Neural progenitor cell (in vitro differentiated cells): ENCODE results near the gene SOX5. TPM values are rescaled to one million over a fixed set of nuclear protein-coding genes. Genes with fewer than 3 reads are reported as not detected.

Source experiments
- DNase-seq: peaks from one replicate; pipeline ENCODE4 v3.0.0-alpha.2; 2016; ENCODE audit warnings: low spot score
- H2AFZ ChIP-seq: fragments of 200-600 bp; sonication (generic); replicated peaks from 2 replicates; pipeline ENCODE4 v1.6.1; 2016; ENCODE audit warnings: antibody characterized with exemption
- H3F3A ChIP-seq: fragments of 200-600 bp; sonication (generic); 2 replicates; pipeline ENCODE4 v1.6.1; 2016; ENCODE audit warnings: antibody characterized with exemption, low read depth
- H3K27ac ChIP-seq: fragments of 200-600 bp; sonication (generic); 2 replicates; pipeline ENCODE4 v1.5.1; 2016; ENCODE audit warnings: mild to moderate bottlenecking
- H3K27me3 ChIP-seq: fragments of 200-600 bp; sonication (generic); 2 replicates; pipeline ENCODE4 v1.6.1; 2016; ENCODE audit warnings: mild to moderate bottlenecking, moderate library complexity
- H3K36me3 ChIP-seq: fragments of 200-600 bp; sonication (generic); 2 replicates; pipeline ENCODE4 v1.5.1; 2016
- H3K4me1 ChIP-seq: fragments of 200-600 bp; sonication (generic); 2 replicates; pipeline ENCODE4 v1.6.1; 2016; ENCODE audit warnings: mixed run types
- H3K4me2 ChIP-seq: fragments of 200-600 bp; sonication (generic); 2 replicates; pipeline ENCODE4 v1.6.1; 2016
- H3K4me3 ChIP-seq: fragments of 200-600 bp; sonication (generic); 2 replicates; pipeline ENCODE4 v1.5.1; 2016
- H3K79me2 ChIP-seq: fragments of 200-600 bp; sonication (generic); 2 replicates; pipeline ENCODE4 v1.6.1; 2016; ENCODE audit warnings: low read depth
- H3K9ac ChIP-seq: fragments of 200-600 bp; sonication (generic); 2 replicates; pipeline ENCODE4 v1.6.1; 2016
- H3K9me3 ChIP-seq: fragments of 200-600 bp; sonication (generic); 2 replicates; pipeline ENCODE4 v1.5.1; 2016; ENCODE audit warnings: low read depth
- H4K20me1 ChIP-seq: fragments of 200-600 bp; sonication (generic); 2 replicates; pipeline ENCODE4 v1.6.1; 2016; ENCODE audit warnings: low read depth
- H3K27ac Mint-ChIP-seq: 3 replicates; pipeline ENCODE4 v1.8.0; 2021; ENCODE audit warnings: mixed read lengths
- H3K27me3 Mint-ChIP-seq: 2 replicates; pipeline ENCODE4 v1.8.0; 2022; ENCODE audit warnings: low read depth, mild to moderate bottlenecking, inconsistent platforms, moderate library complexity, mixed read lengths; ENCODE audit not compliant: insufficient read depth
- H3K36me3 Mint-ChIP-seq: 3 replicates; pipeline ENCODE4 v1.8.0; 2021; ENCODE audit warnings: mixed read lengths
- H3K4me1 Mint-ChIP-seq: 3 replicates; pipeline ENCODE4 v1.8.0; 2021; ENCODE audit warnings: mixed read lengths
- H3K4me3 Mint-ChIP-seq: 3 replicates; pipeline ENCODE4 v1.8.0; 2021; ENCODE audit warnings: mild to moderate bottlenecking, moderate library complexity, mixed read lengths
- H3K9me3 Mint-ChIP-seq: 3 replicates; pipeline ENCODE4 v1.8.0; 2020; ENCODE audit warnings: mixed read lengths
- EZH2 ChIP-seq: fragments of 200-600 bp; sonication (generic); IDR thresholded peaks from 2 replicates; pipeline ENCODE4 v1.6.1; 2017; ENCODE audit warnings: antibody characterized with exemption, mild to moderate bottlenecking, moderate library complexity
- EZH2phosphoT487 ChIP-seq: fragments of 200-600 bp; sonication (generic); IDR thresholded peaks from 2 replicates; pipeline ENCODE4 v1.6.1; 2017; ENCODE audit warnings: antibody characterized with exemption
- total RNA-seq: library from RNA; depleted of rRNA; stranded (reverse); fragments of >200 nt; gene quantifications from 2 replicates; pipeline ENCODE4 v1.2.3, GENCODE V29; 2015; ENCODE audit warnings: low replicate concordance
- TF ChIP-seq, protein P1 (sequence below): fragments of 200-600 bp; sonication (generic); IDR thresholded peaks from 2 replicates; pipeline ENCODE4 v1.5.1; 2017; ENCODE audit warnings: antibody characterized with exemption, mild to moderate bottlenecking

SOX5 gene
- total RNA-seq, 1 donor from 2014 or later = 79.5 TPM

DNA sequence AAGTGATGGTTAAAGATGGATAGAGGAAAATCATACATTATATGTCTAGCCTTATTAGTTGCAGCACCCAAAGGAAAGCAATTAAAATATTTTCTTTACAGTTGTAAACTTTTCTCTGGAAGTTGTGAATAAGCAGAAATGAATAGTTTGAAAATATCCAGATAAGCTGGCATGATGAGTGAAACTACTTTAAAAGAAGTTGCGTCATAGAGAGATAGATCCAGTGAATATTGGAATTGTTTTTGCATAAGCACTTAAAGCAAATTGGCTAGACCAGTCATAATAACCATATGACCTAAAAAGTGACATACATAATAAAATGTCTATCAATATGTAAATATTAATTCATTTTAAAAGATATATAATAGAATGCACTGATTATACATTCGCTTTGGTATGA lies 132.1 kb downstream of the SOX5 start:
- H3K27me3 ChIP-seq = no peaks in the 10 kb centered on the region
- H4K20me1 ChIP-seq = no peaks in the 10 kb centered on the region
- H3K27ac ChIP-seq = no peak overlapping the region
- peaks cover 5% of the 10 kb centered on the region for H3F3A ChIP-seq
- H3K4me3 ChIP-seq = no peak overlapping the region
- H2AFZ ChIP-seq = no peak overlapping the region
- DNase-seq = no peak
- H3K4me1 Mint-ChIP-seq = peaks cover 3% of the 10 kb centered on the region
- no peak for TF ChIP-seq EZH2
- no peaks in the 10 kb centered on the region for H3K36me3 ChIP-seq
- H3K4me2 ChIP-seq = no peak overlapping the region
- H3K36me3 Mint-ChIP-seq = peaks cover 7% of the 10 kb centered on the region
- H3K4me3 Mint-ChIP-seq = no peak overlapping the region
- H3K27me3 Mint-ChIP-seq = no peaks in the 10 kb centered on the region
- peaks cover 4% of the 10 kb centered on the region for H3K4me1 ChIP-seq
- no peaks in the 10 kb centered on the region for H3K9me3 ChIP-seq
- no peak overlapping the region for H3K27ac Mint-ChIP-seq
- peaks cover 7% of the 10 kb centered on the region for H3K79me2 ChIP-seq
- H3K9ac ChIP-seq = no peak overlapping the region
- H3K9me3 Mint-ChIP-seq = peaks cover 3% of the 10 kb centered on the region

DNA sequence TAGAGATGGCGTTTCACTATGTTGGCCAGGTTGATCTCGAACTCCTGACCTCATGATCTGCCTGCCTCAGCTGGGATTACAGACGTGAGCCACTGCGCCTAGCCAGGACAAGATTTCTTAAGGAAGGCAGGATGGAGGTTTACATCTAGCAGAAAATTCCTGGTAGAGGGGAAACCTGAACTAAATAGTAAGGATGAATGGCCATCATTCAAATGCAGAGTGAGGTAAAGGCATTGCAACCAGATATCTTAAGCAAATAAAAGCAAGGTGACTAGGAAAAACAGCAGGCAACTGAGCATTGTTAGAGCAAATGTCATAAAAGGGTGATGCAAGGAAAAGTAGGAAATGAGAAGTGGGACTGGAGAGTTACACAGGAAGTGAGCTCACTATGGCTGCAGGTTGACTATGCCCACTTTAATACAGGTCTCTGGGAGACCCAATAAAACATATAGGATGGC lies 133.0 kb downstream of the SOX5 start:
- Mint-ChIP-seq H3K4me3 (no peak overlapping the region), H3K36me3 (peaks cover 6% of the 10 kb centered on the region), H3K27me3 (no peaks in the 10 kb centered on the region), H3K4me1 (peaks cover 4% of the 10 kb centered on the region), H3K27ac (no peak overlapping the region), H3K9me3 (no peaks in the 10 kb centered on the region)
- no peaks in the 10 kb centered on the region for H4K20me1 ChIP-seq
- H3K4me2 ChIP-seq = no peak overlapping the region
- H3K4me3 ChIP-seq = no peak overlapping the region
- no peaks in the 10 kb centered on the region for H3K36me3 ChIP-seq
- TF ChIP-seq EZH2 (no peak), EZH2phosphoT487 (no peak)
- TF ChIP-seq, protein P1, sequence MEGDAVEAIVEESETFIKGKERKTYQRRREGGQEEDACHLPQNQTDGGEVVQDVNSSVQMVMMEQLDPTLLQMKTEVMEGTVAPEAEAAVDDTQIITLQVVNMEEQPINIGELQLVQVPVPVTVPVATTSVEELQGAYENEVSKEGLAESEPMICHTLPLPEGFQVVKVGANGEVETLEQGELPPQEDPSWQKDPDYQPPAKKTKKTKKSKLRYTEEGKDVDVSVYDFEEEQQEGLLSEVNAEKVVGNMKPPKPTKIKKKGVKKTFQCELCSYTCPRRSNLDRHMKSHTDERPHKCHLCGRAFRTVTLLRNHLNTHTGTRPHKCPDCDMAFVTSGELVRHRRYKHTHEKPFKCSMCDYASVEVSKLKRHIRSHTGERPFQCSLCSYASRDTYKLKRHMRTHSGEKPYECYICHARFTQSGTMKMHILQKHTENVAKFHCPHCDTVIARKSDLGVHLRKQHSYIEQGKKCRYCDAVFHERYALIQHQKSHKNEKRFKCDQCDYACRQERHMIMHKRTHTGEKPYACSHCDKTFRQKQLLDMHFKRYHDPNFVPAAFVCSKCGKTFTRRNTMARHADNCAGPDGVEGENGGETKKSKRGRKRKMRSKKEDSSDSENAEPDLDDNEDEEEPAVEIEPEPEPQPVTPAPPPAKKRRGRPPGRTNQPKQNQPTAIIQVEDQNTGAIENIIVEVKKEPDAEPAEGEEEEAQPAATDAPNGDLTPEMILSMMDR = no peak
- H3K4me1 ChIP-seq = peaks cover 11% of the 10 kb centered on the region
- H3K9ac ChIP-seq = no peak overlapping the region
- no peak overlapping the region for H3K27ac ChIP-seq
- no peaks in the 10 kb centered on the region for H3K9me3 ChIP-seq
- no peaks in the 10 kb centered on the region for H3K27me3 ChIP-seq
- peaks cover 7% of the 10 kb centered on the region for H3K79me2 ChIP-seq
- DNase-seq = no peak
- peaks cover 5% of the 10 kb centered on the region for H3F3A ChIP-seq
- H2AFZ ChIP-seq = no peak overlapping the region

DNA sequence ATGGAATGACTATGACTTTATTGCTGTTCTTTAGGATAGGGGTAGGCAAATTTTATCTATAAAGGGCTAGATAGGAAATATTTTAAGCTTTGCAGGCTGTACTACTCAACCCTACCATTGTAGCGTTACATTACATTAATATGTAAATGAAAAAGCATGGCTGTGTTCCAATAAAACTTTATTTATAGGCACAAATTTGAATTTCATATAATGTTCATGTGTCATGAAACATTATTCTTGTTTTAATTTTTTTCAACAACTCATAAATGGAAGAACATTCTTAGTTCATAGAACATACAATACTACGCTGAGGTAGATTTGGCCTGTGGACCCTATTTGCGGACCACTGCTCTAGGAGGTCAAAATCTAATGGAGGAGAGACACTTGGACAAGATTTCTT lies 133.7 kb downstream of the SOX5 start:
- H3K27me3 ChIP-seq = no peaks in the 10 kb centered on the region
- no peak overlapping the region for H3K27ac ChIP-seq
- H2AFZ ChIP-seq = no peak overlapping the region
- Mint-ChIP-seq H3K9me3 (no peaks in the 10 kb centered on the region), H3K4me3 (no peak overlapping the region), H3K4me1 (peaks cover 9% of the 10 kb centered on the region), H3K27me3 (no peaks in the 10 kb centered on the region), H3K36me3 (peaks cover 6% of the 10 kb centered on the region), H3K27ac (no peak overlapping the region)
- peaks cover 7% of the 10 kb centered on the region for H3K79me2 ChIP-seq
- H3K4me3 ChIP-seq = no peak overlapping the region
- H3K9me3 ChIP-seq = no peaks in the 10 kb centered on the region
- TF ChIP-seq EZH2phosphoT487 = no peak
- TF ChIP-seq, protein P1 = no peak
- TF ChIP-seq EZH2 = no peak
- peaks cover 5% of the 10 kb centered on the region for H3F3A ChIP-seq
- H3K36me3 ChIP-seq = no peaks in the 10 kb centered on the region
- no peak overlapping the region for H3K4me2 ChIP-seq
- peaks cover 17% of the 10 kb centered on the region for H3K4me1 ChIP-seq
- peaks cover 3% of the 10 kb centered on the region for H4K20me1 ChIP-seq
- no peak for DNase-seq
- no peak overlapping the region for H3K9ac ChIP-seq

DNA sequence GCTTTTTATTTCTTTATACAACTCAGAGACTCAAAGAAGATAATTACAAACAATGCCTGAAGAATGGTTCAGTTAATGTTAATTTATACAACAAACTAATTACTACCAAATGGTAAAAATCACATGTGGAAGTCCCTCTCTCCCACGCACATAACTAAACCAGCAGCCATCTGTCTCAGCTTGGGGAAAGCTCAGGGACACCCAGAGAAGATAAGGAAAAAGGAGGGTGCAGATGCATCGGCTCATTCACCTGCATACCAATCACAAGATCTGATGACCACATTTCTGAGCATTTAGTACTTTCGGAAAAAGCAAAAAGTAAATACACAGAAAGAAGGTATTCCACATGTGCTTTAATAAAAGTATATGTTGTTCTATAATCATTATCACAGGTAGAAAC lies 136.3 kb downstream of the SOX5 start:
- no peaks in the 10 kb centered on the region for H3K27me3 Mint-ChIP-seq

More for the DNA sequence above, 136.3 kb downstream of the SOX5 start:
- H3K9ac ChIP-seq = no peak overlapping the region
- H3K27me3 ChIP-seq = no peaks in the 10 kb centered on the region
- Mint-ChIP-seq H3K27ac (no peak overlapping the region), H3K9me3 (no peaks in the 10 kb centered on the region), H3K36me3 (peaks cover 6% of the 10 kb centered on the region), H3K4me3 (no peak overlapping the region), H3K4me1 (peaks cover 17% of the 10 kb centered on the region)
- no peak overlapping the region for H3K4me2 ChIP-seq
- peaks cover 10% of the 10 kb centered on the region for H4K20me1 ChIP-seq
- H3K9me3 ChIP-seq = no peaks in the 10 kb centered on the region
- peaks cover 25% of the 10 kb centered on the region for H3K4me1 ChIP-seq
- H3K4me3 ChIP-seq = no peak overlapping the region
- peaks cover 6% of the 10 kb centered on the region for H3F3A ChIP-seq
- no peak overlapping the region for H3K27ac ChIP-seq
- peaks cover 13% of the 10 kb centered on the region for H3K79me2 ChIP-seq
- no peak overlapping the region for H2AFZ ChIP-seq
- DNase-seq = no peak
- no peaks in the 10 kb centered on the region for H3K36me3 ChIP-seq
- TF ChIP-seq EZH2 = no peak
- TF ChIP-seq, protein P1 = no peak
- TF ChIP-seq EZH2phosphoT487 = no peak
